ENCODE measurements around the gene ANO6. TPM values are rescaled to one million over a fixed set of nuclear protein-coding genes. Genes with fewer than 3 reads are reported as not detected.

The ANO6 gene
- total RNA-seq, 1 donor from 2014 or later = 46.2 TPM

GRCh38 chr12:45336762-45337596, 121.1 kb downstream of the ANO6 start:
- Histone ChIP-seq H3K27me3 (ENCODE audit: low read depth) (no peaks in the 10 kb centered on the region), H3K4me3 (no peak overlapping the region), H3K36me3 (peaks cover 9% of the 10 kb centered on the region), H3K27ac (replicated peaks) (peak overlapping the region; percentile 68), H3K9me3 (replicated peaks) (no peaks in the 10 kb centered on the region), H3K4me1 (peaks cover 38% of the 10 kb centered on the region)
- intact Hi-C loops (cut with micrococcal nuclease) = no loop called here
- no peak for TF ChIP-seq CTCF (IDR thresholded peaks at IDR 0.05; ENCODE audit: borderline replicate concordance)
- no peak for DNase-seq

- intact Hi-C loops (cut with micrococcal nuclease) = no loop called here
- Histone ChIP-seq H3K9me3 (replicated peaks) (no peaks in the 10 kb centered on the region), H3K27me3 (ENCODE audit: low read depth) (no peaks in the 10 kb centered on the region), H3K4me1 (peaks cover 39% of the 10 kb centered on the region), H3K27ac (replicated peaks) (peak overlapping the region; percentile 68), H3K4me3 (no peak overlapping the region), H3K36me3 (peaks cover under 1% of the 10 kb centered on the region)
- no peak for DNase-seq
- no peak for TF ChIP-seq CTCF (IDR thresholded peaks at IDR 0.05; ENCODE audit: borderline replicate concordance)
Observed at GRCh38 chr12:45337835-45338234, 121.9 kb downstream of the ANO6 start.

GRCh38 chr12:45338272-45338671, 122.4 kb downstream of the ANO6 start:
- no peak for TF ChIP-seq CTCF (IDR thresholded peaks at IDR 0.05; ENCODE audit: borderline replicate concordance)
- no peak for DNase-seq
- peak overlapping the region; percentile 68 for H3K27ac ChIP-seq (replicated peaks)
- H3K27me3 ChIP-seq (ENCODE audit: low read depth) = no peaks in the 10 kb centered on the region
- no peak overlapping the region for H3K4me3 ChIP-seq
- peaks cover 43% of the 10 kb centered on the region for H3K4me1 ChIP-seq
- H3K36me3 ChIP-seq = no peaks in the 10 kb centered on the region
- intact Hi-C loops (cut with micrococcal nuclease) = no loop called here
- H3K9me3 ChIP-seq (replicated peaks) = no peaks in the 10 kb centered on the region

GRCh38 chr12:45339035-45339434, 123.1 kb downstream of the ANO6 start:
- TF ChIP-seq CTCF (IDR thresholded peaks at IDR 0.05; ENCODE audit: borderline replicate concordance) = no peak
- Histone ChIP-seq H3K36me3 (no peaks in the 10 kb centered on the region), H3K27me3 (ENCODE audit: low read depth) (no peaks in the 10 kb centered on the region), H3K9me3 (replicated peaks) (no peaks in the 10 kb centered on the region), H3K4me1 (peaks cover 46% of the 10 kb centered on the region), H3K27ac (replicated peaks) (peak overlapping the region; percentile 68), H3K4me3 (no peak overlapping the region)
- DNase-seq = no peak
- intact Hi-C loops (cut with micrococcal nuclease) = no loop called here

GRCh38 chr12:45342171-45342570, 126.3 kb downstream of the ANO6 start:
- no peaks in the 10 kb centered on the region for H3K9me3 ChIP-seq (replicated peaks)
- DNase-seq = no peak
- H3K36me3 ChIP-seq = peaks cover 10% of the 10 kb centered on the region
- H3K27ac ChIP-seq (replicated peaks) = no peak overlapping the region
- peaks cover 37% of the 10 kb centered on the region for H3K4me1 ChIP-seq
- TF ChIP-seq CTCF (IDR thresholded peaks at IDR 0.05; ENCODE audit: borderline replicate concordance) = no peak
- H3K27me3 ChIP-seq (ENCODE audit: low read depth) = no peaks in the 10 kb centered on the region
- no peak overlapping the region for H3K4me3 ChIP-seq
- intact Hi-C loops (cut with micrococcal nuclease) = no loop called here

Data from left ventricle myocardium inferior (tissue), 1 donor.